BJ (cell line): ENCODE results near the gene AQP9. TPM values are rescaled to one million over a fixed set of nuclear protein-coding genes. Genes with fewer than 3 reads are reported as not detected.

Experiments used
- CTCF ChIA-PET: fragments of 350-600 bp; formaldehyde crosslinking; extraction: SDS; loops from one replicate; lab custom pipeline; 2021; ENCODE audit warnings: antibody characterized with exemption, inconsistent platforms; lab: Yijun Ruan, JAX
- POLR2A ChIA-PET: fragments of 300-600 bp; sonication (Branson Sonifier 250); formaldehyde crosslinking; extraction: SDS; loops from one replicate; lab custom pipeline; 2021; ENCODE audit warnings: antibody characterized with exemption; lab: Charles Lee
- DNase-seq: peaks from one replicate; pipeline ENCODE4 v3.0.0-alpha.2; 2011; ENCODE audit warnings: low read depth
- H3K27me3 ChIP-seq: 2 replicates; pipeline ENCODE4 v1.6.0; 2011; ENCODE audit warnings: low read length; ENCODE audit not compliant: control insufficient read depth, insufficient read depth
- H3K36me3 ChIP-seq: 2 replicates; pipeline ENCODE4 v1.5.1; 2011; ENCODE audit warnings: low read length; ENCODE audit not compliant: control insufficient read depth, insufficient read depth
- H3K4me3 ChIP-seq: 2 replicates; pipeline ENCODE4 v1.5.1; 2011; ENCODE audit warnings: low read depth, mild to moderate bottlenecking, control low read depth, low read length
- polyA plus RNA-seq: library from polyadenylated mRNA; depleted of rRNA; stranded (reverse); fragments of >200 nt; gene quantifications from 2 replicates; pipeline ENCODE4 v1.2.3, GENCODE V29; 2011; rRNA removed
- small RNA-seq: library from RNA; depleted of rRNA; stranded (forward); fragments of <200 nt; gene quantifications from one replicate; pipeline ENCODE3, GENCODE V24; 2012; ENCODE audit warnings: low replicate concordance, low read depth; ENCODE audit not compliant: insufficient read length
- TF ChIP-seq, protein P1 (sequence below): IDR thresholded peaks from 2 replicates; pipeline ENCODE4 v1.5.1; 2011; ENCODE audit warnings: low read depth, mild to moderate bottlenecking, control low read depth, inconsistent platforms, low read length, moderate library complexity; ENCODE audit not compliant: insufficient read depth

The AQP9 gene
- polyA plus RNA-seq, 1 experiment: not detected

- peaks cover 7% of the 10 kb centered on the region for H3K27me3 ChIP-seq
- H3K4me3 ChIP-seq: no peak overlapping the region
- peak; percentile 46 for DNase-seq
- TF ChIP-seq, protein P1, sequence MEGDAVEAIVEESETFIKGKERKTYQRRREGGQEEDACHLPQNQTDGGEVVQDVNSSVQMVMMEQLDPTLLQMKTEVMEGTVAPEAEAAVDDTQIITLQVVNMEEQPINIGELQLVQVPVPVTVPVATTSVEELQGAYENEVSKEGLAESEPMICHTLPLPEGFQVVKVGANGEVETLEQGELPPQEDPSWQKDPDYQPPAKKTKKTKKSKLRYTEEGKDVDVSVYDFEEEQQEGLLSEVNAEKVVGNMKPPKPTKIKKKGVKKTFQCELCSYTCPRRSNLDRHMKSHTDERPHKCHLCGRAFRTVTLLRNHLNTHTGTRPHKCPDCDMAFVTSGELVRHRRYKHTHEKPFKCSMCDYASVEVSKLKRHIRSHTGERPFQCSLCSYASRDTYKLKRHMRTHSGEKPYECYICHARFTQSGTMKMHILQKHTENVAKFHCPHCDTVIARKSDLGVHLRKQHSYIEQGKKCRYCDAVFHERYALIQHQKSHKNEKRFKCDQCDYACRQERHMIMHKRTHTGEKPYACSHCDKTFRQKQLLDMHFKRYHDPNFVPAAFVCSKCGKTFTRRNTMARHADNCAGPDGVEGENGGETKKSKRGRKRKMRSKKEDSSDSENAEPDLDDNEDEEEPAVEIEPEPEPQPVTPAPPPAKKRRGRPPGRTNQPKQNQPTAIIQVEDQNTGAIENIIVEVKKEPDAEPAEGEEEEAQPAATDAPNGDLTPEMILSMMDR: no peak
- ChIA-PET CTCF (interaction anchor here (1.0 to 2.7 kb wide), 12 partner anchors 11 to 1273 kb away, joined by 3 to 27 read pairs (median 4); partner anchors contain the start of gene MINDY2), POLR2A (interaction anchor here (0.6 kb wide), 1 partner anchor 1263 kb away, joined by 5 read pairs; no protein-coding TSS in a partner anchor)
- no peaks in the 10 kb centered on the region for H3K36me3 ChIP-seq
These were observed 90.5 kb downstream of the AQP9 start for GRCh38 chr15:58228718-58229117.

- peaks cover 7% of the 10 kb centered on the region for H3K27me3 ChIP-seq
- POLR2A ChIA-PET: no interaction called here
- H3K4me3 ChIP-seq: no peak overlapping the region
- no peak for DNase-seq
- no peaks in the 10 kb centered on the region for H3K36me3 ChIP-seq
- TF ChIP-seq, protein P1: no peak
- CTCF ChIA-PET: interaction anchor here (1.1 to 2.7 kb wide), 3 partner anchors 528 to 1299 kb away, joined by 3 to 27 read pairs (median 13); partner anchors contain the start of gene MINDY2
These were observed 91.2 kb downstream of the AQP9 start for GRCh38 chr15:58229297-58229768.

GRCh38 chr15:58232281-58233065, 94.3 kb downstream of the AQP9 start:
- CTCF ChIA-PET: interaction anchor here (0.9 to 1.3 kb wide), 3 partner anchors 9 to 525 kb away, joined by 3 read pairs; no protein-coding TSS in a partner anchor
- TF ChIP-seq, protein P1: no peak
- Histone ChIP-seq H3K36me3 (no peaks in the 10 kb centered on the region), H3K4me3 (no peak overlapping the region), H3K27me3 (peaks cover 7% of the 10 kb centered on the region)
- DNase-seq: no peak
- POLR2A ChIA-PET: no interaction called here

GRCh38 chr15:58233341-58233740, 95.2 kb downstream of the AQP9 start:
- Histone ChIP-seq H3K4me3 (no peak overlapping the region), H3K27me3 (peaks cover 7% of the 10 kb centered on the region), H3K36me3 (no peaks in the 10 kb centered on the region)
- no peak for DNase-seq
- ChIA-PET CTCF (interaction anchor here (0.9 to 1.2 kb wide), 2 partner anchors 12 to 524 kb away, joined by 3 read pairs; no protein-coding TSS in a partner anchor), POLR2A (no interaction called here)
- TF ChIP-seq, protein P1: no peak

Small RNA genes within 50 kb of the gene (small RNA-seq; reads per million reads assigned to genes)
- not detected for gene MTCO3P23

Other genes with a start within 250 kb of the AQP9 start
- gene ALDH1A2, start 72.7 kb upstream of the AQP9 start, polyA plus RNA-seq: 0.29 and 0.50 TPM in 2 replicates